Kidney (tissue), 14 donors: ENCODE results near the gene FOXN3. TPM values are rescaled to one million over a fixed set of nuclear protein-coding genes. Genes with fewer than 3 reads are reported as not detected.

Source experiments
- DNase-seq, 5 donors: peaks; one replicate each; pipeline ENCODE4 v3.0.0-alpha.2; 2013 to 2020
- FAIRE-seq: peaks from 2 replicates; lab custom pipeline; 2012; peaks lifted over from hg19 to GRCh38; lab: Jason Lieb, UNC
- H3K27ac ChIP-seq, 2 donors: one replicate each; pipeline ENCODE4 v1.7.0; 2013; ENCODE audit warnings: low read depth in 2 of 2, low read length in 2 of 2, inconsistent platforms in 1 of 2
- H3K27me3 ChIP-seq: one replicate; pipeline ENCODE4 v1.7.1; 2013; ENCODE audit warnings: low read length, inconsistent platforms; ENCODE audit not compliant: control insufficient read depth, insufficient read depth
- H3K36me3 ChIP-seq, 3 donors: one replicate each; pipeline versions ENCODE4 v1.7.0 to v1.7.1; 2013; ENCODE audit warnings: low read length in 3 of 3, control low read depth in 1 of 3, inconsistent platforms in 1 of 3; ENCODE audit not compliant: insufficient read depth in 3 of 3, control insufficient read depth in 2 of 3
- H3K4me1 ChIP-seq, 3 donors: one replicate each; pipeline versions ENCODE4 v1.7.0 to v1.7.1; 2013; ENCODE audit warnings: low read length in 3 of 3, inconsistent platforms in 1 of 3, low read depth in 1 of 3; ENCODE audit not compliant: control insufficient read depth in 2 of 3, insufficient read depth in 2 of 3
- H3K4me3 ChIP-seq, 3 donors: one replicate each; pipeline versions ENCODE4 v1.7.0 to v1.8.1; 2013; ENCODE audit warnings: low read length in 3 of 3, control low read depth in 1 of 3, inconsistent platforms in 1 of 3
- H3K9ac ChIP-seq, 3 donors: one replicate each; pipeline versions ENCODE4 v1.7.0 to v1.7.1; 2013; ENCODE audit warnings: low read length in 3 of 3, control low read depth in 1 of 3, inconsistent platforms in 1 of 3
- H3K9me3 ChIP-seq, 3 donors: one replicate each; pipeline versions ENCODE4 v1.7.0 to v1.7.1; 2013; ENCODE audit warnings: low read length in 3 of 3, control low read depth in 1 of 3, inconsistent platforms in 1 of 3; ENCODE audit not compliant: control insufficient read depth in 2 of 3, insufficient read depth in 1 of 3
- CTCF ChIP-seq: IDR thresholded peaks from 3 replicates; pipeline ENCODE4 v1.5.1; 2012; ENCODE audit warnings: mild to moderate bottlenecking, moderate library complexity, borderline replicate concordance; ENCODE audit not compliant: insufficient read depth; ENCODE audit errors: extremely low read depth
- intact Hi-C: fragments of 100-400 bp; cut with DNase I; formaldehyde crosslinking; loops from one replicate; pipeline ENCODE4 v1.11.1; 2022
- polyA plus RNA-seq: library from polyadenylated mRNA; stranded (reverse); fragments of 350-450 nt; fragmentation: Illumina TruSeq; extraction: RNeasy Lipid Tissue Mini Kit (QIAGEN cat#74804); gene quantifications from one replicate; pipeline ENCODE4 v1.2.3, GENCODE V29; 2014; ENCODE audit warnings: low read depth, low replicate concordance; ENCODE audit not compliant: insufficient read depth
- total RNA-seq: library from RNA; stranded (reverse); fragmentation: NEBNext Ultra II Directional; extraction: Animal tissue kit (Norgen Biotek cat#: 25700); gene quantifications from one replicate; pipeline ENCODE4 v1.2.1, GENCODE V29; 2021
- donor health status: control.
- donor health status: control.
- donor health status: control.
- donor health status: control.
- donor health status: control.
- donor health status: DM: yes; HTN: yes; CAD: no.
- donor health status: Normal renal cell carcinoma (clear cell type).

The FOXN3 gene
- total and polyA plus RNA-seq, 2 donors from 2014 or later = 6.4 to 50.1 TPM

- Histone ChIP-seq H3K27me3 (no peaks in the 10 kb centered on the region), H3K36me3 (no peaks in the 10 kb centered on the region), H3K4me1 (peaks cover 0 to 14% (median 5%) of the 10 kb centered on the region in 3 donors), H3K9ac (no peak overlapping the region), H3K27ac (no peak overlapping the region), H3K9me3 (no peaks in the 10 kb centered on the region), H3K4me3 (no peak overlapping the region)
- TF ChIP-seq CTCF = no peak
- intact Hi-C loops = no loop called here
- DNase-seq (peak; percentile 71 to 93 (median 79)), FAIRE-seq (no peak)
Measured at GRCh38 chr14:89270439-89271227, 146.4 kb downstream of the FOXN3 start.

- no peak overlapping the region for H3K27ac ChIP-seq
- no peak overlapping the region for H3K4me3 ChIP-seq
- peaks cover 0 to 17% (median 5%) of the 10 kb centered on the region in 3 donors for H3K4me1 ChIP-seq
- FAIRE-seq (no peak), DNase-seq (peak in 1 of 5 donors; percentile 39)
- TF ChIP-seq CTCF = no peak
- H3K9ac ChIP-seq = no peak overlapping the region
- H3K36me3 ChIP-seq = no peaks in the 10 kb centered on the region
- intact Hi-C loops = no loop called here
- H3K27me3 ChIP-seq = no peaks in the 10 kb centered on the region
- H3K9me3 ChIP-seq = no peaks in the 10 kb centered on the region
Measured at GRCh38 chr14:89269404-89269803, 147.6 kb downstream of the FOXN3 start.

- no peak overlapping the region for H3K9ac ChIP-seq
- H3K4me1 ChIP-seq = peaks cover 0 to 17% (median 5%) of the 10 kb centered on the region in 3 donors
- no peak for TF ChIP-seq CTCF
- H3K9me3 ChIP-seq = no peaks in the 10 kb centered on the region
- H3K36me3 ChIP-seq = no peaks in the 10 kb centered on the region
- peak overlapping the region in 1 of 2 donors; percentile 1 for H3K27ac ChIP-seq
- H3K4me3 ChIP-seq = no peak overlapping the region
- no peaks in the 10 kb centered on the region for H3K27me3 ChIP-seq
- FAIRE-seq (no peak), DNase-seq (no peak)
- intact Hi-C loops = no loop called here
Measured at GRCh38 chr14:89268514-89268913, 148.5 kb downstream of the FOXN3 start.
